SK-N-SH (cell line): ENCODE measurements around the gene TOP3B. TPM values are rescaled to one million over a fixed set of nuclear protein-coding genes. Genes with fewer than 3 reads are reported as not detected.

Experiments used
- CTCF ChIA-PET: fragments of 300-600, 350-600 bp; formaldehyde crosslinking; extraction: SDS; loops from one replicate; lab custom pipeline; 2021; lab: Yijun Ruan, JAX
- POLR2A ChIA-PET: fragments of 350-600 bp; sonication (Branson Sonifier 250); formaldehyde crosslinking; extraction: SDS; loops from one replicate; lab custom pipeline; 2020; ENCODE audit warnings: antibody characterized with exemption, inconsistent platforms; lab: Yijun Ruan, JAX
- DNase-seq: peaks from one replicate; pipeline ENCODE4 v3.0.0; 2012
- H2AFZ ChIP-seq: fragments of 200-600 bp; sonication (generic); 2 replicates; pipeline ENCODE4 v1.8.1; 2016; ENCODE audit warnings: antibody characterized with exemption, mild to moderate bottlenecking, low read depth
- H3F3A ChIP-seq: fragments of 200-600 bp; sonication (generic); replicated peaks from 2 replicates; pipeline ENCODE3; 2016; ENCODE audit warnings: antibody characterized with exemption, mild to moderate bottlenecking; ENCODE audit not compliant: insufficient read depth
- H3K27ac ChIP-seq, 2 experiments: fragments of 200-500 bp in 1 of 2; fragments of 200-600 bp in 1 of 2; sonication (Bioruptor generic) in 1 of 2; sonication (generic), shearing (Covaris generic) in 1 of 2; 2 replicates each; pipeline versions ENCODE4 v1.5.1 to v1.6.1; 2014 to 2016; ENCODE audit warnings: low read depth in 2 of 2, inconsistent platforms in 1 of 2, low read length in 1 of 2, mild to moderate bottlenecking in 1 of 2, mixed read lengths in 1 of 2
- H3K27me3 ChIP-seq: fragments of 200-600 bp; sonication (generic), shearing (Covaris generic); 2 replicates; pipeline ENCODE4 v1.6.1; 2016; ENCODE audit warnings: mixed run types; ENCODE audit not compliant: insufficient read depth
- H3K36me3 ChIP-seq, 2 experiments: fragments of 200-500 bp in 1 of 2; fragments of 200-600 bp in 1 of 2; sonication (Bioruptor generic) in 1 of 2; sonication (generic) in 1 of 2; replicated peaks in 1 of 2; 2 replicates each; pipeline versions ENCODE3 to v1.5.1; 2014 to 2016; ENCODE audit warnings: low read length in 1 of 2, mild to moderate bottlenecking in 1 of 2; ENCODE audit not compliant: insufficient read depth in 2 of 2, control insufficient read depth in 1 of 2
- H3K4me1 ChIP-seq, 2 experiments: fragments of 200-500 bp in 1 of 2; fragments of 200-600 bp in 1 of 2; sonication (Bioruptor generic) in 1 of 2; sonication (generic), shearing (Covaris generic) in 1 of 2; 2 replicates each; pipeline versions ENCODE4 v1.5.1 to v1.6.1; 2014 to 2016; ENCODE audit warnings: low read depth in 1 of 2, low read length in 1 of 2, mixed run types in 1 of 2; ENCODE audit not compliant: insufficient read depth in 2 of 2, control insufficient read depth in 1 of 2
- H3K4me2 ChIP-seq: fragments of 200-600 bp; sonication (generic), shearing (Covaris generic); 2 replicates; pipeline ENCODE4 v1.6.1; 2017; ENCODE audit warnings: mixed run types
- H3K4me3 ChIP-seq, 2 experiments: fragments of 200-500 bp in 1 of 2; fragments of 200-600 bp in 1 of 2; sonication (Bioruptor generic) in 1 of 2; sonication (generic), shearing (Covaris generic) in 1 of 2; 2 replicates each; pipeline versions ENCODE4 v1.5.1 to v1.8.1; 2014 to 2016; ENCODE audit warnings: low read depth in 2 of 2, inconsistent platforms in 1 of 2, low read length in 1 of 2, mild to moderate bottlenecking in 1 of 2, mixed read lengths in 1 of 2, moderate library complexity in 1 of 2
- H3K79me2 ChIP-seq: fragments of 200-600 bp; sonication (generic); 2 replicates; pipeline ENCODE4 v1.8.1; 2017; ENCODE audit warnings: mild to moderate bottlenecking; ENCODE audit not compliant: insufficient read depth
- H3K9ac ChIP-seq: fragments of 200-600 bp; sonication (generic); 2 replicates; pipeline ENCODE4 v1.6.1; 2017; ENCODE audit warnings: mixed run types
- H3K9me2 ChIP-seq: fragments of 200-600 bp; sonication (generic); 2 replicates; pipeline ENCODE4 v1.6.1; 2017; ENCODE audit warnings: mixed run types
- H3K9me3 ChIP-seq: fragments of 200-600 bp; sonication (generic); 2 replicates; pipeline ENCODE4 v1.6.1; 2017; ENCODE audit warnings: mixed run types, mild to moderate bottlenecking, moderate library complexity
- H4K20me1 ChIP-seq: fragments of 200-600 bp; sonication (generic); 2 replicates; pipeline ENCODE4 v1.6.1; 2017; ENCODE audit warnings: mild to moderate bottlenecking, mixed run types; ENCODE audit not compliant: insufficient read depth
- CHD2 ChIP-seq: fragments of 150-350 bp; IDR thresholded peaks from 2 replicates; pipeline ENCODE4 v1.6.1; 2018; ENCODE audit warnings: low read length; ENCODE audit not compliant: partially characterized antibody
- EP300 ChIP-seq, 2 experiments: IDR thresholded peaks; 2 replicates each; pipeline versions ENCODE4 v1.4.0 to v1.6.1; 2012; ENCODE audit warnings: borderline replicate concordance in 1 of 2, low read depth in 1 of 2, low read length in 1 of 2
- FOSL2 ChIP-seq: IDR thresholded peaks from 2 replicates; pipeline ENCODE4 v1.4.0; 2012; ENCODE audit warnings: low read depth, mild to moderate bottlenecking, moderate library complexity, borderline replicate concordance
- FOXM1 ChIP-seq: IDR thresholded peaks from 2 replicates; pipeline ENCODE4 v1.4.0; 2012; ENCODE audit warnings: low read depth, mild to moderate bottlenecking
- GABPA ChIP-seq: IDR thresholded peaks from 2 replicates; pipeline ENCODE4 v1.4.0; 2012; ENCODE audit warnings: low read depth, mild to moderate bottlenecking
- JUND ChIP-seq: IDR thresholded peaks from 2 replicates; pipeline ENCODE4 v1.4.0; 2012
- MAX ChIP-seq: IDR thresholded peaks from 2 replicates; pipeline ENCODE4 v1.4.0; 2012; ENCODE audit warnings: low read depth
- NFIC ChIP-seq: IDR thresholded peaks from 2 replicates; pipeline ENCODE4 v1.4.0; 2012; ENCODE audit warnings: borderline replicate concordance
- NRF1 ChIP-seq: IDR thresholded peaks from 2 replicates; pipeline ENCODE4 v1.6.1; 2012; ENCODE audit warnings: low read depth, mild to moderate bottlenecking, low read length
- PBX3 ChIP-seq: IDR thresholded peaks from 2 replicates; pipeline ENCODE4; 2012
- POLR2AphosphoS5 ChIP-seq: IDR thresholded peaks from 2 replicates; pipeline ENCODE4 v1.6.1; 2012; ENCODE audit warnings: low read depth, low read length
- RAD21 ChIP-seq: IDR thresholded peaks from 2 replicates; pipeline ENCODE4 v1.6.1; 2012; ENCODE audit warnings: mild to moderate bottlenecking, low read length
- RCOR1 ChIP-seq: fragments of 150-350 bp; IDR thresholded peaks from 2 replicates; pipeline ENCODE4 v1.6.1; 2017; ENCODE audit warnings: antibody characterized with exemption, low read length
- REST ChIP-seq: IDR thresholded peaks from 2 replicates; pipeline ENCODE4 v1.6.1; 2012; ENCODE audit warnings: mild to moderate bottlenecking, low read depth, low read length, moderate library complexity
- RFX5 ChIP-seq: IDR thresholded peaks from 2 replicates; pipeline ENCODE4 v1.6.1; 2012; ENCODE audit warnings: mild to moderate bottlenecking, improper control_type of control experiment, low read length
- SIN3A ChIP-seq: IDR thresholded peaks from 2 replicates; pipeline ENCODE4 v1.6.1; 2012; ENCODE audit warnings: low read depth, mild to moderate bottlenecking, low read length, moderate library complexity, borderline replicate concordance
- SMC3 ChIP-seq: IDR thresholded peaks from 2 replicates; pipeline ENCODE4 v1.6.1; 2012; ENCODE audit warnings: low read depth, low read length, improper control_type of control experiment
- TCF12 ChIP-seq: IDR thresholded peaks from 2 replicates; pipeline ENCODE4 v1.4.0; 2012
- ZBTB33 ChIP-seq: IDR thresholded peaks from 2 replicates; pipeline ENCODE4 v1.4.0; 2012; ENCODE audit warnings: low read depth, borderline replicate concordance
- WGBS: methylation state at CpG from one replicate; pipeline ENCODE4 v1.1.6; 2017; ENCODE audit warnings: low lambda C conversion rate; 5-methylcytosine and 5-hydroxymethylcytosine counted together
- polyA plus RNA-seq, 3 experiments: library from polyadenylated mRNA; depleted of rRNA; stranded (reverse); fragments of >200 nt; gene quantifications; 2 replicates each; pipeline ENCODE4 v1.2.3, GENCODE V29; 2012

Gene TOP3B
- polyA plus RNA-seq, 1 of the 3 experiments (the other 2 are of a cell fraction), result 14.4 TPM

- Histone ChIP-seq H3K27ac (no peak overlapping the region), H3K27me3 (no peaks in the 10 kb centered on the region), H3K4me2 (no peak overlapping the region), H4K20me1 (no peaks in the 10 kb centered on the region), H3K79me2 (0 out of 2 replicates have a peak, but pooled peaks cover 3% of the 10 kb centered on the region)
- no peak for DNase-seq
- TF ChIP-seq TCF12 (no peak), MAX (no peak)
- TF ChIP-seq, all 33 proteins: peak for 0
- no peak overlapping the region for H3K4me3 ChIP-seq
- H3K36me3 ChIP-seq, result peaks cover 37 to 74% of the 10 kb centered on the region in 2 experiments
- ChIA-PET CTCF (interaction anchor here (0.7 to 5.5 kb wide), 3 partner anchors 15 to 30 kb away, joined by 3 to 36 read pairs (median 7); partner anchors contain the start of gene PPM1F), POLR2A (interaction anchor here (1.1 kb wide), 1 partner anchor 15 kb away, joined by 3 read pairs; the partner anchor contains the start of gene TOP3B)
- no peaks in the 10 kb centered on the region for H3K4me1 ChIP-seq
- H3K9me3 ChIP-seq, result no peaks in the 10 kb centered on the region
- H2AFZ ChIP-seq, result no peak overlapping the region
- H3K9me2 ChIP-seq, result no peaks in the 10 kb centered on the region
- no peak overlapping the region for H3K9ac ChIP-seq
- H3F3A ChIP-seq, result no peaks in the 10 kb centered on the region
- 93% methylated on average over 3 of the region's 5 CpGs for WGBS
Measured at GRCh38 chr22:21968452-21969129, 14.0 kb downstream of the TOP3B start.

GRCh38 chr22:21967693-21968271 lies 14.8 kb downstream of the TOP3B start:
- POLR2A ChIA-PET, result interaction anchor here (1.1 kb wide), 1 partner anchor 15 kb away, joined by 3 read pairs; the partner anchor contains the start of gene TOP3B
- Histone ChIP-seq H2AFZ (no peak overlapping the region), H4K20me1 (no peaks in the 10 kb centered on the region)
- TF ChIP-seq ZBTB33, result no peak
- TF ChIP-seq NFIC, result no peak
- TF ChIP-seq POLR2AphosphoS5, result no peak
- no peak for TF ChIP-seq SMC3
- TF ChIP-seq CHD2, result no peak
- no peak for TF ChIP-seq FOXM1
- TF ChIP-seq GABPA, result no peak
- no peak for TF ChIP-seq RFX5
- no peak for TF ChIP-seq EP300 (IDR thresholded peaks at IDR 0.05; ENCODE audit: borderline replicate concordance in 1 of 2, low read depth in 1 of 2, low read length in 1 of 2)
- no peak for TF ChIP-seq RCOR1
- no peak for TF ChIP-seq FOSL2
- no peak for TF ChIP-seq JUND
- TF ChIP-seq SIN3A, result no peak
- TF ChIP-seq NRF1, result no peak
- no peak for TF ChIP-seq REST
- no peak for TF ChIP-seq RAD21
- no peak for TF ChIP-seq MAX
- no peak for TF ChIP-seq PBX3
- no peak for TF ChIP-seq TCF12
- TF ChIP-seq, all 33 proteins: peak for 0
- Histone ChIP-seq H3K27ac (no peak overlapping the region), H3K9me2 (no peaks in the 10 kb centered on the region), H3K4me2 (no peak overlapping the region), H3K4me1 (no peaks in the 10 kb centered on the region), H3F3A (no peaks in the 10 kb centered on the region), H3K27me3 (no peaks in the 10 kb centered on the region), H3K4me3 (no peak overlapping the region), H3K9me3 (no peaks in the 10 kb centered on the region), H3K9ac (no peak overlapping the region), H3K36me3 (peaks cover 37 to 74% of the 10 kb centered on the region in 2 experiments), H3K79me2 (0 out of 2 replicates have a peak, but pooled peaks cover 3% of the 10 kb centered on the region)
- WGBS, result 93% methylated on average over 5 of the region's 7 CpGs
- CTCF ChIA-PET, result interaction anchor here (2.0 to 5.5 kb wide), 2 partner anchors 14 to 29 kb away, joined by 7 to 36 read pairs; partner anchors contain the start of gene PPM1F
- DNase-seq, result no peak
